Kidney epithelial cell (primary cell): Measurements from ENCODE around the gene XPC. TPM values are rescaled to one million over a fixed set of nuclear protein-coding genes. Genes with fewer than 3 reads are reported as not detected.

Experiments used
- DNase-seq: peaks from one replicate; pipeline ENCODE4 v3.0.0-alpha.2; 2010; ENCODE audit warnings: low read depth
- H3K27me3 ChIP-seq: 2 replicates; pipeline ENCODE4 v1.6.0; 2011; ENCODE audit warnings: low read length; ENCODE audit not compliant: control insufficient read depth, insufficient read depth
- H3K36me3 ChIP-seq: 2 replicates; pipeline ENCODE4 v1.5.1; 2011; ENCODE audit warnings: low read length; ENCODE audit not compliant: control insufficient read depth, insufficient read depth
- H3K4me3 ChIP-seq: 2 replicates; pipeline ENCODE4 v1.5.1; 2011; ENCODE audit warnings: low read depth, mild to moderate bottlenecking, control low read depth, low read length
- CTCF ChIP-seq: IDR thresholded peaks from 2 replicates; pipeline ENCODE4 v1.5.1; 2011; ENCODE audit warnings: mild to moderate bottlenecking, moderate library complexity, low read length, control low read depth, inconsistent platforms; ENCODE audit not compliant: insufficient read depth, poor library complexity, severe bottlenecking
- total RNA-seq: library from RNA; depleted of rRNA; stranded (reverse); fragments of >200 nt; gene quantifications from 2 replicates; pipeline ENCODE4 v1.2.3, GENCODE V29; 2015

XPC gene
- total RNA-seq, 1 donor from 2014 or later: 34.9 TPM

GRCh38 chr3:14137004-14137403 is 41.4 kb downstream of the XPC start:
- peaks cover 2% of the 10 kb centered on the region for H3K36me3 ChIP-seq

GRCh38 chr3:14135581-14135980 is 42.8 kb downstream of the XPC start:
- Histone ChIP-seq H3K27me3 (no peaks in the 10 kb centered on the region), H3K36me3 (no peaks in the 10 kb centered on the region)
- DNase-seq: no peak

More at GRCh38 chr3:14137004-14137403, 41.4 kb downstream of the XPC start:
- Histone ChIP-seq H3K27me3 (no peaks in the 10 kb centered on the region), H3K4me3 (no peak overlapping the region)
- DNase-seq: no peak
- TF ChIP-seq CTCF: no peak

GRCh38 chr3:14134291-14134690 is 44.1 kb downstream of the XPC start:
- Histone ChIP-seq H3K36me3 (peaks cover 2% of the 10 kb centered on the region), H3K27me3 (no peaks in the 10 kb centered on the region), H3K4me3 (no peak overlapping the region)
- TF ChIP-seq CTCF: no peak
- no peak for DNase-seq

More at GRCh38 chr3:14135581-14135980, 42.8 kb downstream of the XPC start:
- TF ChIP-seq CTCF: no peak
- no peak overlapping the region for H3K4me3 ChIP-seq

DNA sequence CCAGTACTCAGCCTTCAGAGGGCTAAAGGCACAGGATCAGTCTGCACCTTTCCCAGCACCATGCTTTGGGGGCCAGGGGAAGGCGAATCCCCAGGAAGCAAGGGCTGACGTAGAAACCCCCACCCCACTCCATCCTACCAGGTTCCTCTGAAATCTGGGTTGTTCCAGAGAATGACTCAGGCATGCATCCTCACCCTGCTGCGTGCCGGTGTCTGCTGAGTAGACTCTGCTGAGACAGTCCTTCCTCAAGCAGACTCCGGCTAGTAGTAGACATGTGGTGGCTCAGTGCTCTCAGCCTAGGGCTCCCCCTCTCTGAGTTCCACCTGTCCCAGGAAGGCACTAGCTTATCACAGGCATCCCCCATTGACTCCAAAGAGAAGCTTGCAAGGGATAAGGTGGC is 44.5 kb downstream of the XPC start:
- Histone ChIP-seq H3K36me3 (peaks cover 2% of the 10 kb centered on the region), H3K4me3 (no peak overlapping the region), H3K27me3 (no peaks in the 10 kb centered on the region)
- TF ChIP-seq CTCF: no peak
- no peak for DNase-seq

GRCh38 chr3:14133188-14133800 is 45.1 kb downstream of the XPC start:
- no peaks in the 10 kb centered on the region for H3K27me3 ChIP-seq
- H3K36me3 ChIP-seq: peaks cover 2% of the 10 kb centered on the region

More at GRCh38 chr3:14133188-14133800, 45.1 kb downstream of the XPC start:
- no peak for TF ChIP-seq CTCF
- no peak overlapping the region for H3K4me3 ChIP-seq
- DNase-seq: no peak
